Right atrium auricular region (tissue), 2 donors: ENCODE data around the gene ZNF711. TPM values are rescaled to one million over a fixed set of nuclear protein-coding genes. Genes with fewer than 3 reads are reported as not detected.
A peak's percentile ranks its signal among the peaks of the same experiment; 100 is the strongest.
"Not testable (repeated sequence)": the region's sequence is repeated elsewhere in the genome, so short reads cannot be mapped to it uniquely, and the experiment has no call there.

Source experiments
- DNase-seq: peaks from one replicate; pipeline ENCODE4 v3.0.0-alpha.2; 2019; ENCODE audit warnings: low spot score
- H3K27ac ChIP-seq, 2 donors: fragments of 200-600 bp; sonication (generic); 1 replicate in 1 of 2; 2 replicates in 1 of 2; pipeline ENCODE4 v1.5.1; 2016 to 2019
- H3K27me3 ChIP-seq, 2 donors: fragments of 200-600 bp; sonication (generic); one replicate each; pipeline versions ENCODE4 v1.5.1 to v1.6.0; 2017 to 2019
- H3K36me3 ChIP-seq: fragments of 200-600 bp; sonication (generic); one replicate; pipeline ENCODE4 v1.5.1; 2016
- H3K4me1 ChIP-seq, 2 donors: fragments of 200-600 bp; sonication (generic); one replicate each; pipeline versions ENCODE4 v1.5.1 to v1.6.0; 2017 to 2019
- H3K4me3 ChIP-seq, 2 donors: fragments of 200-600 bp; sonication (generic); 1 replicate in 1 of 2; 2 replicates in 1 of 2; pipeline ENCODE4 v1.5.1; 2017 to 2019; ENCODE audit warnings: mild to moderate bottlenecking in 1 of 2, moderate library complexity in 1 of 2
- H3K9me3 ChIP-seq, 2 donors: fragments of 200-600 bp; sonication (generic); one replicate each; pipeline ENCODE4 v1.5.1; 2019
- CTCF ChIP-seq, 2 donors: fragments of 200-600 bp; sonication (generic); IDR thresholded peaks; one replicate each; pipeline ENCODE4 v1.5.1; 2019; ENCODE audit warnings: antibody characterized with exemption in 2 of 2
- total RNA-seq, 2 donors: library from RNA; depleted of rRNA; stranded (reverse); fragments of >200 nt; gene quantifications; one replicate each; pipeline ENCODE4 v1.1.0, GENCODE V29; 2016

The ZNF711 gene
- total RNA-seq, 2 donors from 2014 or later: 3.7 to 4.7 TPM

- Histone ChIP-seq H3K27ac (no peak overlapping the region), H3K27me3 (no peaks in the 10 kb centered on the region), H3K36me3 (no peaks in the 10 kb centered on the region), H3K4me3 (no peak overlapping the region), H3K9me3 (no peaks in the 10 kb centered on the region), H3K4me1 (no peaks in the 10 kb centered on the region)
- DNase-seq: no peak
- no peak for TF ChIP-seq CTCF (IDR thresholded peaks at IDR 0.05)
These were observed 22.4 kb upstream of the ZNF711 start for GRCh38 chrX:85221361-85221760.

GRCh38 chrX:85223359-85223758 is 20.4 kb upstream of the ZNF711 start:
- no peak for TF ChIP-seq CTCF (IDR thresholded peaks at IDR 0.05)
- Histone ChIP-seq H3K36me3 (no peaks in the 10 kb centered on the region), H3K27me3 (no peaks in the 10 kb centered on the region), H3K4me3 (no peak overlapping the region), H3K4me1 (no peaks in the 10 kb centered on the region), H3K27ac (no peak overlapping the region), H3K9me3 (peaks cover 0 to 10% of the 10 kb centered on the region in 2 donors)
- DNase-seq: no peak

GRCh38 chrX:85243155-85243554 is 636 bp upstream of the ZNF711 start:
- Histone ChIP-seq H3K27ac (peak overlapping the region; percentile 57 to 68), H3K4me1 (no peaks in the 10 kb centered on the region), H3K36me3 (no peaks in the 10 kb centered on the region), H3K27me3 (no peaks in the 10 kb centered on the region), H3K4me3 (peak overlapping the region; percentile 48 to 60), H3K9me3 (no peaks in the 10 kb centered on the region)
- no peak for TF ChIP-seq CTCF (IDR thresholded peaks at IDR 0.05)
- DNase-seq: no peak

GRCh38 chrX:85244450-85245211 is 840 bp downstream of the ZNF711 start:
- H3K36me3 ChIP-seq: no peaks in the 10 kb centered on the region
- H3K4me1 ChIP-seq: no peaks in the 10 kb centered on the region
- DNase-seq: no peak
- TF ChIP-seq CTCF (IDR thresholded peaks at IDR 0.05): no peak
- peak overlapping the region; percentile 57 to 68 for H3K27ac ChIP-seq
- H3K4me3 ChIP-seq: peak overlapping the region; percentile 48 to 60
- H3K27me3 ChIP-seq: no peaks in the 10 kb centered on the region
- no peaks in the 10 kb centered on the region for H3K9me3 ChIP-seq

- not testable (repeated sequence) for DNase-seq, H3K27me3 ChIP-seq, H3K4me3 ChIP-seq, H3K9me3 ChIP-seq, H3K4me1 ChIP-seq, H3K27ac ChIP-seq, H3K36me3 ChIP-seq
These were observed 41.5 kb downstream of the ZNF711 start for GRCh38 chrX:85285286-85285685.

GRCh38 chrX:85288992-85289723 is 45.4 kb downstream of the ZNF711 start:
- DNase-seq: no peak
- Histone ChIP-seq H3K9me3 (peaks cover 0 to 2% of the 10 kb centered on the region in 2 donors), H3K27me3 (no peaks in the 10 kb centered on the region), H3K4me3 (no peak overlapping the region), H3K27ac (no peak overlapping the region), H3K36me3 (no peaks in the 10 kb centered on the region), H3K4me1 (no peaks in the 10 kb centered on the region)
- no peak for TF ChIP-seq CTCF (IDR thresholded peaks at IDR 0.05)
